Eye (tissue), 1 donor: ENCODE measurements around the gene BBS9.
"Not testable (repeated sequence)": the region's sequence is repeated elsewhere in the genome, so short reads cannot be mapped to it uniquely, and the experiment has no call there.

Source experiments
- DNase-seq: peaks from one replicate; pipeline ENCODE4 v3.0.0-alpha.2; 2015

BBS9 gene

GRCh38 chr7:33504266-33504665 lies 374.9 kb downstream of the BBS9 start:
- DNase-seq: no peak

GRCh38 chr7:33509206-33509605 lies 379.8 kb downstream of the BBS9 start:
- DNase-seq: no peak

GRCh38 chr7:33511778-33512177 lies 382.4 kb downstream of the BBS9 start:
- no peak for DNase-seq

DNA sequence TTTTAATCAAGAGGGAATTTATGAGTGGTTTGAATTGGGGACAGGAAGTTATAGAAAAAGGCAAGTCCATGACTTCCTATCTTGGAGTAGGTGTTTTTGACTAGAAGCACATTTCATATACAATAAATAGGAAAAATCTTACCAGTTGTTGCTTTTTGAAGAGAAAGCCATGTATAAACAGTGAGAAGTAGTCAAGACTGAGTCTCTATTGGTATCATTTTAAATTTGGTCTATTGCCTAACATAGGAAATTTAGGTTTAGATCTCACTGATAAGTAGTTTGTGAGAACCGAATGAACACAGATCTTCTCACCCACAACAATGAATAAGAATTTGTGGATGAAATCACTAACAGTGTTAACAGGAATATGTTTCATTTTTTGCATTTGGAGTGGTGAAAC lies 387.2 kb downstream of the BBS9 start:
- DNase-seq: no peak

DNA sequence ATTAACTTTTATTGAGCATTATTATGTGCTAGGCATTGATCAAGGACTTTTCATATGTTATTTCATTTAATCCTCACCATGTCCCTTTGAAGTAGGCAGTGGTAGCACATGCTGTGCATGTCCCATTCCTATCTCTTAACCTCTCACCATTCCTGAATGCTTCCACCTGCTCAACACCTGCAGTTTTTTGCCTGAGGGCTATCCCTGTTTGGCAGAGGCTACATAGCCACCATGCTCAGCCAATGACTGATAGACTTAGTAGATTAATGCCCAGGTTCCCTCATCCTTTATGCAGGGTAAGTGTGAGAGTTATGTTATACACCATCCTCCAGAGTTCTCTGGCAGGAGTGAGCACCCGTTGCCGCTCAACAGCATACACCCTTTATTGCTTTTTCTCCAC lies 387.8 kb downstream of the BBS9 start:
- DNase-seq: no peak

GRCh38 chr7:33527008-33527407 lies 397.6 kb downstream of the BBS9 start:
- not testable (repeated sequence) for DNase-seq

DNA sequence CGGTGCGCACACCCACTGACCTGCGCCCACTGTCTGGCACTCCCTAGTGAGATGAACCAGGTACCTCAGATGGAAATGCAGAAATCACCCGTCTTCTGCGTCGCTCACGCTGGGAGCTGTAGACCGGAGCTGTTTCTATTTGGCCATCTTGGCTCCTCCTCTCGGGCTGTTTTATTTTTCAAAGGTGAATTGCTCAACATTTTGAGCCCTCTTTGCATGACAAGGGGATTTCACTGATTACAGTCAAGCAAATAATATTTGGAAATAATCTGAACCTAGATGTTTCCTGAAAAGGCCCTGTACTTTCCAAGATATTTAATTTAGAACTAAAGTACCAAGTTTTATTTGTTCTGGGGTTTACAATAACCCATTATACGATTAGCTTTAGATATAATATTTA lies 398.2 kb downstream of the BBS9 start:
- not testable (repeated sequence) for DNase-seq

DNA sequence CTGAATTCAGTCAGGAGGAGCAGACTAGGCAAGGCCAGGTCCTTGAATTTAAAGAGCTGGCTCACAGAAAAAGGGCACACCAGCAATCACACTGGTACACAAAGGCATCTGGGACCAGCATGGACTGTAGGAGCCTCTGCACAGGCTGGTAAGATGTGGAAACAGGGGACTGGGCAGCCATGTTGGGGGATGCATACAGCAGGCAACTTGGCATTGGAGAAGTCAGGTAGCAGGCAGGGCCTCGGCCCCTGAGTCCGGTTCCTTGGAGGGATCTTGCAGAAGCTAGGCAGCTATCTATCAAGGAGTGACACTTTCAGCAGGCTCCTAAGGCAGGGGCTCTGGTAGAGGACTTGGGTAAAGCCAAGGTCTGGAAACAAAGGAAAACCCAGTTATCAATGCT lies 399.7 kb downstream of the BBS9 start:
- DNase-seq: no peak

- DNase-seq: no peak
Observed at GRCh38 chr7:33530664-33531063, 401.3 kb downstream of the BBS9 start.

- no peak for DNase-seq
Observed at GRCh38 chr7:33531888-33532287, 402.5 kb downstream of the BBS9 start.

GRCh38 chr7:33534833-33535232 lies 405.5 kb downstream of the BBS9 start:
- DNase-seq: peak; percentile 35

DNA sequence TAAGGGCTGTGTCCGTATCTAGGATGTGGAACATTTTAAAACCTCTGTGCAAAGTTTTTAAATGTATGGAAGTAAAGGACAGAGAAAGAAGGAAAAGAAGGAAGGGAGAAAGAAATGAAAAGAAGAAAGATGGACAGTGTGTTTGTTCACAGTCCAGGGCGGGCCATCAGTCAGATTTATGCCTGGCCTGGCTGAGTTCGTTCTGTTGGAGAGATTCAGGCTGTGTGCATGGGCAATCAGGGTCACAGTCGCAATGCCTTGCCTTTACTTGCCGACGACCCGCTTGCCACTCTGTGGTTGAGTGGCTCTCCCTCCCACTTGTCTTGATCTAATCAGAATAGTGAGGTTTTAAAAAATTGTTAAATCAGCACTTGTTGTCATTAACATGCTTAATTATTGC lies 406.6 kb downstream of the BBS9 start:
- DNase-seq: no peak

- DNase-seq: no peak
Observed at GRCh38 chr7:33536398-33537103, 407.2 kb downstream of the BBS9 start.

- DNase-seq: no peak
Observed at GRCh38 chr7:33537104-33537477, 407.7 kb downstream of the BBS9 start.

DNA sequence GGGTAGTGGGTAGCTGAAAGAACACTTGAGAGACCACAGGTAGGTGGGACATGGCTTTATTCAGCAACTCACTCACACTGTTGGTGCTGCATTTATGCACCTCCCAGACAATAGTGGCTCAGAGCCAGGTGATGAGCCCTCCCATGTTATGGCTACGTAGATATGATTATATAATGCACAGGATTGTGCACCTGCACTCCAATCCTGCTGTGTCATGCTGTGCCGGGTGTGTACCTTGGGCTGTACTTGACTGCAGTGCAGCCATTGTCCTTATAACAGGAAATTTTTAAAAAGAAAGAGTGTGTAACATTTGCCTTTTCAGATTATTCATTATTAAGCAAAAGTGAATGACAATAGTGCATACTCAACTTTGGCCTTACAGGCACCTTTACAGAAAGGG lies 409.8 kb downstream of the BBS9 start:
- no peak for DNase-seq

- DNase-seq: no peak
Observed at GRCh38 chr7:33539659-33540400, 410.5 kb downstream of the BBS9 start.

DNA sequence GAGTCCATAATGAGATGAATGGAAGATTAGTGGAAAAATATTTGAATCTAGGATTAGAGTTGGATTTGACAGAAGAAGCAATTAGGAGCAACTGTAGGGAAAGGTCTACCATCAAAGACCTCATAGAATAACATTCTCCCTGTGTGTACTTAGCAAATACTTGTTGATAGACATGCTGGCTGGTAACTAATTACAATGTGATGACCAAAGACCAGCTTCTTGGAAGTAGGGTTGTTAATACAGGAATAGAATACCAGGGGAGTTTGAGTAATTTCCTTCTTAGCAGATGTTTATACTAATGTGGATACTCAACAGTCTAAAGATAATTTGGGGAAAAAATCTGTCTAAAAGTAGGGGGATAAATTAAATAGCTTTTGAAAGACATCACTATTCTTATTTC lies 418.5 kb downstream of the BBS9 start:
- no peak for DNase-seq

DNA sequence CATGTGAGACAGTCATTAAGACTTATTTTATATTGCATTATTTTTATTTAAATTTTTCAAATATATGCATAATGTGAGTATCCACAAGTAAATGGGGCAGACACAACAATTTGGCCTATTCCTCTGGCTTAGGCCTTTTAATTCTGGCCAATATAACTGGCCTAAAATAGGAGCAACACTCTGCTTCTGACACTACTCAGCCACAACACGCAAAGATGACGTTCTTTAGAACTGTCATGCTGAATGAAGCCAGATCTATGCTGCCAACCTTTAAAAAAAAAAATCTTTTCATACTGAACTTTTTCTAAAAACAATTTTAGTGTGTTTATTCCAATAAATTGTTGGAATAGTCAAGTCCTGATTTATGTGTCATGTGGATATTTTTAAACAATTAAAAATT lies 421.0 kb downstream of the BBS9 start:
- DNase-seq: no peak

DNA sequence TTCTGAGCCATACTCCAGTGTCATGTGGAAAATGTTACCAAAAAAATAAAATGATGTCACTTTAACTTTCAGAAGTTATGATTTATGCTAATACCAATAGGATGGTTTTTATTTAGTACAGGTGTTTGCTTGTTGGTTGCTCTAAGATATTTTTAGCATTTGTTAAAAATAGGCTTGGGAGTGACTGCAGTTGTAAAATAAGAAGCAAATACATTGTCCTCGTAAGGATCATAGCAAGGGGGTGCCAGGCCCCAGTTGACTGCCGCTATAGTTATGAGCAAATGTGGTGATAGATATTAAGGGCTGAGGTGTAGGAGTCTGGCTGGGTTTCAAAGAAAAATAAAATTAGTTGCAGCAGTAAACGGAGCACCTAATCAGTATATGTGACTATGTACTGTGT lies 421.6 kb downstream of the BBS9 start:
- DNase-seq: no peak

- DNase-seq: no peak
Observed at GRCh38 chr7:33554046-33554445, 424.7 kb downstream of the BBS9 start.

DNA sequence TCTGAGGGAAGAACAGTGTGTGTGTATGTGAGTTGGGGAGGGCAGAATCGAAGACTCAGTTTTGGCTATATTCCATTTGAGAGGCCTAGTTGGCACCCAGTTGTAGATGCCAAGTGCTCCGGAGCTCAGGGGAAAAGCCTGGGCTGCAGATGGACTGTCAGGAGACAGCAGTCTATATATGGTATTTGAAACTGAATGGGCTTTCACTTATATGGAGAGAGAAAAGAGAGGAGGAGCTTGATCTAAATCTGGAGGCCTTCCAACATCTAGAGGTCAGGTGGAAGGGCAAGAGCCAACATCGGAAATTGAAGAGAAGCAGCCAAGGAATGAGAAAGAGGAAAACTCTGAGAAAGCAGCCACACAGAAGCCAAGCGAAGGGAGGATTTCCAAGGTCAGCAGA lies 425.2 kb downstream of the BBS9 start:
- DNase-seq: no peak

DNA sequence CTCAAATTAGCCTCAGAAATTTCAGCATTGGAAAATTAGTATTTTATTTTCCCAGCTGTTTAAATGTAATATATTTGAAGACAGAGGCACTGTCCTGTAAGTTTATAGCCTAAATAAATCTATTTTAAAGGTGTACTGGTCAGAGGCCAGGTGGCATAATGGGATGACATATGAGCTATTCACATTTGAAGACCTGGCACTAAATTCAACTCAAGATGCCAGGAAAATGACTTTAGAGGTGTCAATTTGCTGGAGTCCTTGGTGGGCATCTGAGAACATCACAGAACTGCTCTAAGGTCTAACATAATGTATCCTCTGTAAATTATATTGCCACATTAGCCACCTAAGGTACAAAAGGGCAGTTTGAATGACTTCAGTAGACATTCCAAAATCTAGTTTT lies 427.1 kb downstream of the BBS9 start:
- no peak for DNase-seq

- peak; percentile 43 for DNase-seq
Observed at GRCh38 chr7:33558549-33559323, 429.4 kb downstream of the BBS9 start.

GRCh38 chr7:33559324-33559710 lies 430.0 kb downstream of the BBS9 start:
- DNase-seq: peak; percentile 17
